HG03108 (cell line): Measurements from ENCODE around the gene GCH1.
A peak's percentile ranks its signal among the peaks of the same experiment; 100 is the strongest.

Experiments used
- ATAC-seq: cut with Tn5 transposase; IDR thresholded peaks from one replicate; pipeline ENCODE4 v1.9.1; 2021; ENCODE audit warnings: moderate library complexity; ENCODE audit not compliant: unreplicated experiment

GCH1 gene

DNA sequence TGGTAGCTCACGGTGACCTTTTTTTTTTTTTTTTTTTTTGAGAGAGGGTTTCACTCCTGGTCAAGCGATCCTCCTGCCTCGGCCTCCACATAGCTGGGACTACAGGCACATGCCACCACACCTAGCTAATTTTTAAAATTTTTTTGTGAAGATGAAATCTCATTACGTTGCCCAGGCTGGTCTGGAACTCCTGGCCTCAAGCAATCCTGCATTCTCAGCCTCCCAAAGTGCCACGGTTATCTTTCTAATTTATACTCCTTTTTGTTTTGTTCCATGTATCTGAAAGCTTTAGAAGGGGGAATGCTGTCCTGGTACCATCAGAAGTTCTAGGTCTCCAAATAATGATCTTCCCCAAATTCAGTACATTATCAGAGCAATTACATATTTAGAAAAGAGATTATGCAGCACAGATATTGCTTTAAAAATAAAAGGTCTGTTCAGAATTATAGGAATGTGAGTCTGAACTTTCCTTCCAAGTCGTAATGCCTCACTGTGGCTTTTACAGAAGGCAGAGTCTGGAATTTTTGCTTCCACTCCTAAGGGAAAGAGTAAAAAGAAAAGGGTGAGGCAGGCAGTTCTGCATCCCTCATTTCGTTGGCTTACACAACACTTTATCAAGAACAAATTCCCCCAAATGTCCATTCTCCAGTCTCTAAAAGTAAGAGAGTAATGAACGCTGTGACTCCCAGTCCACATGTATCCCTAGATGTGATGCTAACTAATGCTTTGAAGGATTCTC is 73.0 kb downstream of the GCH1 start:
- ATAC-seq = no peak

DNA sequence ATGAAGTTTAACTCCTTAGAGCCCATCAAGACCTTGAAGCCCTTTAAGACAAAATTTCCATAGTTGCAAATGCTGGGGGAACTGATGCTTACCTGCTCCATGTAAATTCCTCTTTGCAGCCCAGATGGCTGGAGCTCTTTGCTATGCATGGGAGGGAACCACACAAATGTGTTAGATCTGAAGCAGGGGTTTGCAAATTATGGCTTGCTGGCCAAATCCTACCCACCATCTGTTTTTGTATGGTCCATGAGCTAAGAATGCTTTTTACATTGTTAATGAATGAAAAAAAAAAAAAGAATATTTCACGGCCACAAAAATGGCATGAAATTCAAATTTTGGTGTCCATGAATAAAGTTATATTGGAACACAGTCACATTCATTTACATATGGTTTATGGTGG is 74.6 kb downstream of the GCH1 start:
- ATAC-seq = no peak

GRCh38 chr14:54823757-54824549 is 78.7 kb downstream of the GCH1 start:
- ATAC-seq = no peak

DNA sequence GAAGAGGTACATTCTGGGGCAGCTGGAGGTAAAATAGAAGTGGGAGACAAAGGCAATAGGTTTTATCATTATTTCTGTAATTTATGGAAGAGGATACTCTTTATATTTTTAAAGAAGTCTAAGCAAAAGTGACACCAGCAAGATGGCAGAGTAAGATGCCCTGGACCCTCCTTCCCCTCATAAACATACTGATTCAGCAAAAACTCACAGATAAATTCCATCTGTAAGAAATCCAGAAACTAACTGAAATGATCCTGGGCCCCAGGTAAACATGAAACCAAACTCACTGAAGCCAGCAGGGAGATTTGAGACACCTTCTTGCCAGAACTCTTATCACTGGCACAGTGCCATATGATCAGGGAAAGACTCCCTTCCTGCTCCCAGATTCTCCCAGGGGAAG is 79.9 kb downstream of the GCH1 start:
- no peak for ATAC-seq

DNA sequence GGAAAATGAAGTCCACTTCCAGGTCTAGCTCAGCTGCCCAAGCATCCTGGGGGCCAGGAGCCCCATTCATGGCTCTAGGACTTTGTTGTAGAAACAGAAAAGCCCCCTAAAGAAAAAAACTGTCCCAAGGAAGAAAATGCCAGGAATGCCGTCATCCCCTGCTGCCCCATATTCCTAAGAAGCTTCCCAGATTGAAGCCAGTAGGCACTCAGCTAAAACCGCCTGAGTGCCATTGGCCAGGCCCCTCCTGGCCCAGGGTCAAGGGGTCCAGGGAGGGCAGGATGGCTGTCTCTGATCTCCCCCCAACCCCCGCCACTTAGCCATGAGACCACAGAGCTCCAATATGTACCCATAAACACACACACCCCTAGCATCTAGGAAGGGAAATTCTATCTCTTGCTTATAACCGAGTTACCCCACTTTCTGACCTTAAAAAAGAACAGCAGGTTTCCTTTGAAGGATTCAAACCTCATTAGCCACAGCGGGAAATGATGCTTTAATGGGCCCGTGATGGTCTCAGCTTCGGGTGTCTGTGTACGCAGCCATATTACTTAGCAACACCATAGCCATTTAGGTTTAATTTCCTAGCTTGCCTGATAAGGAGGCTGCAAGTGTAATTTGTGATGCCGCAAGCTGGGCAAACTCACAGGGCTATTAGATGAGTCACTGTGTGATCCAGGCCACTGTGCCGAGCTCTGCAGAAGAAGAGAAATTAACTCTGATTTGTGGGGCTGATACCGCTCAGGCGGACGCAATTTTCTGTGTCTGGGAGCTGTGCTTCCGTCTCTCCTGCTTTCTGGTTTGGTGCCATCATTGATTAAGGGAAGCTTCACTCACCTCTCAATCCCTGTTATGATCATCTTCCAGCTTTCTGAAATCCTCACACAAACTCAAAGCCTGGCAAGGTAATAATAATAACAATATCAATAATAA is 84.2 kb downstream of the GCH1 start:
- ATAC-seq = no peak

- no peak for ATAC-seq
These were observed 85.1 kb downstream of the GCH1 start for GRCh38 chr14:54817506-54817905.

DNA sequence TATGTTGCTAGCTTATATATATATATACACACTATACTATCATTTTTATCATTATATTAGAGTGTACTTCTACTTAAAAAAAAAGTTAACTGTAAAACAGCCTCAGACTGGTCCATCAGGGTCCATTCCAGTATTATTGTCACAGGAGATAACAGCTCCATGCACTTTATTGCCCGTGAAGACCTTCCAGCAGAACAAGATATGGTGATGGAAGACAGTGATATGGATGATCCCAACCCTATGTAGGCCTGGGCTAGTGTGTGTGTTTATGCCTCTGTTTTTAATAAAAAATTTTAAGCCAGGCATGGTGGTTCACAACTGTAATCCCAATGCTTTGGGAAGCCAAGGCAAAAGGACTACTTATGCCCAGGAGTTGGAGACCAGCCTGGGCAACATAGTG is 86.2 kb downstream of the GCH1 start:
- no peak for ATAC-seq

GRCh38 chr14:54815515-54815914 is 87.1 kb downstream of the GCH1 start:
- ATAC-seq = no peak

DNA sequence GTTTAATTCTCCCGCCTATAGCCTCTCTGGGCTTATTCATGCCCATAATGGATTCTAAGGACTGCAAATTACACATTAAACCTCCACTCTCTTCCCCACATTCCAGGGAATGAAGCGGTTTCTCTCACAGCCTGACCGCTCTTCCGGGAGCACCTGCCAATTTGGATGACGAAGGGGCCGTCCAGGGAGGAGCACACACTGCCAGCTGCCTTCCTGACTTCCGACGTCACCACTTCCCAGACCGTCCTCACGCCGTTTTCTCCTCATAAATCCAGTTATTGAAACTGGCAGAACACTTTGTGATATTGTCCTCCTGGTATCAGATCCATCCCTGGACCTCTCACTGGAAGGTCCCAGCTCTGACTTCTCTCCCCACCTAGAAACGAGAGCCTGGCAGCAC is 87.6 kb downstream of the GCH1 start:
- ATAC-seq = no peak

DNA sequence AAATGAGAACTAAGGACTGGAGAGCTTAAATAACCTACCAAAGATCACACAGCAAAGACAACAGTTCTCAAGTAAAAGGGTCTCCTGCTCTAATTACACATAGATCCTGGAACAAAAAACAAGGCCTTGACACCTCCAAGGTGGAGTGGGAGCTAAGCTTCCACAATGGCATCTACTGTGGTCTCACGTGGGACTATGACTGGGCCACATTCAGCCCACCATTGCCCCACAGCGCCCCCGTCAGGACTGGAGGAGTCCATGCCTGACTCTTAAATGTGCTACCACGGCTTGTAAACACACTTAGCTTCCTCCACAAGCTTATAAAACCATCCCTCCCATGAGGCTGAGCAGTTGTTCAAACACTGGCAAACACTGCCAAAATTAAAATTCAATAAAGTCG is 88.5 kb downstream of the GCH1 start:
- ATAC-seq = no peak

DNA sequence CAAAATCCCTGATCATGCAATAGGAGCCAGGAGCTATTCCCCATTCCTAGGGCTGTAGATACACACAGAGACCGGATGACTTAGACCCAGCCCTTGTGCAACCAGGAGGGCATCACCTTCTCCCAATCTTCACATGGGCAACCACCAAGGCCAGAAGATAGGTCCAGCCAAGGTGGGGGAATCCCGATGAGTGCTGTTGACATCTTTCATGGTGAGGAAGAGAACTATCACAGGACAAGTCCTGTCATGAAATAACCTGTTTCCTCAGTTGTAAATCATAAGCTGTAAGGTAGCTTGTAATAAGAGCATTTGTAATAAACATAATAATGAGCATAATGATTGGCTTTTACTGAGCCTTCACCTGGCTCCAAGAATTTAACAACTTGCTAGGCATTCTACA is 89.5 kb downstream of the GCH1 start:
- ATAC-seq = no peak

DNA sequence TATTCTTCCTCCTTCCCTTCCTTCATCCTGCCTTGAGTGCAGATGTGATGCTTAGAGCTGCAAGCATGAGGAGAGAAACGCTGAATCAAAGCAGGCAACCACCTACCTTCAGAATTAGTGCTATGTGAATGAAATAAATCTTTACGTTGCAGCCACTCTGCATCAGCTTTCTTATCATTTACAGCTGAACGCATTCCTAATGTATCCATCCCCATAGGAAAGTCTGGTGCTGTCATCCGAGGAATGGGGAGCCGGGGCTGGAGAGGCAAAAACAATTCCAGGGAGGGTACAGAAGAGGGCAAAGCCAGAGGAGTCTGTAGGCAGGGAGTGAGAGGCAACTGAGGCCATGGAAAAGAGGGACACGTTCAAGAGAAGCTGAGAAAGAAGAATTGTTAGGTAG is 90.0 kb downstream of the GCH1 start:
- ATAC-seq = no peak

DNA sequence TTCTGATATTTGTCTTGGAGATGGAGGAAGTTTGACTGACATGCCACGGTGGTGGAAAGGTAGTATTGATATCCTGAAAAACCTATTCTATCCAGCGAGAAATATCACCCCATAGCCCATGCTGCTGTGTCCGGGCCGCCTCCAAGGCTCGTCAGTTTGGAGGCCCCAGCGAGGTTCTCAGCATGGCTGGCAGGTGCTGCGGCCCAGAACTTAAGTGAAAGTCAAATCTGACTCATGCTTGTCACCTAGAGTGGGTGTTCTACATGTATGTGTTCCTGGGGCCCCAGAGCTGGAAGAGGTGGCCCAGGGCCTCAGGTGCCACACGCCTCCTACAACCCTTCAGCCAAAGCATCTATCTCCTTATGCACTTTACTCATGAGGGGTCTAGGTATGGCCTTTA is 92.9 kb downstream of the GCH1 start:
- ATAC-seq = no peak

- no peak for ATAC-seq
These were observed 94.1 kb downstream of the GCH1 start for GRCh38 chr14:54808326-54809161.

GRCh38 chr14:54807881-54808280 is 94.7 kb downstream of the GCH1 start:
- no peak for ATAC-seq

DNA sequence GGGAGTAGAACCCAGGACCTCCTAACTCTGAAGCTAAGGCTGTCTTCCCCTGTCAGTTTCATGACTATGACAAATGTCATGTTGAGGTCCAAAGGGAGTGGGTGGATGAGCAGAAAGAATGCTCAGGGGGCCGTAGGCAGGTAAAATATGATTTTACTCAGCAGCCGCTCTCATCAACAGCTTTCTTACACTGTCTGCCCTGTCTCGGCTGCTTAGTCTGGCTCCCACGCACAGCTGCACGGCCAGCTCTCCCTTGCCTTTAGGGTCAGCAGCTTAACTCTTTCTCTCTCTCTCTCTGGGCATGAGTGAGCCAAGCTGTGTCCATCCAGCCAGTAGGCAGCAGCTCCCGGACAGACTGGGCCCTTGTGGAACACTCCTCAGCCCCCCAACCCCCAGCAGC is 95.2 kb downstream of the GCH1 start:
- no peak for ATAC-seq

DNA sequence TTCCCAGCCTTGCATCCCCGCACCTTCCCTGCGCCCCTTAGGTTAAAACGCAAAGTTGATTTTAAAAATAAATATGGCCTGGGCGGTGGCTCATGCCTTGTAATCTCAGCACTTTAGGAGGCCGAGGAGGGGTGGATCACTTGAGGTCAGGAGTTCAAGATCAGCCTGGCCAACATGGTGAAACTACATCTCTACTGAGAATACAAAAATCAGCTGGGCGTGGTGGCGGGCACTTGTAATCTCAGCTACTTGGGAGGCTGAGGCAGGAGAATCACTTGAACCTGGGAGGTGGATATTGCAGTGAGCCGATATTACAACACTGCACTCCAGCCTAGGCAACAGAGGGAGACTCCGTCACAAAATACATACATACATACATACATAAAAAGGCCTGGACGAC is 96.0 kb downstream of the GCH1 start:
- no peak for ATAC-seq

- ATAC-seq = peak; percentile 66
These were observed 96.9 kb downstream of the GCH1 start for GRCh38 chr14:54805445-54806322.

DNA sequence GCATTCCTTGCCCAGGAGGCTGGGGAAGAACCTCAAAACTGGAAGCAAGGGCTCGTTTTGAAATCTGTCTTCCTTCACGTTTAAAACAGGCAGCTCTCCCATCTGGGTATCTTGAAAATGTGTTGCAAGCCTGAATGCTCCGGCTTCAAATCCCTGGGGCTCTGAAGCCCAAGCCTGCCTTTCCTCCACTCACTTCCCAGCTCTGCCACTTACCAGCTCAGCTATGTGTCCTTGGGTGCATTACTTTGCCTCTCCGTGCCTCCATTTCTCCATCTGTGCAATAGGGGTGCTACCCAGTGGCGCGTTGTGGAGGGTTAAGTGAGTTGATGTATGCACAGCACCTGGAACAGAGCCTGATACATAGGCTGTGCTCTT is 97.6 kb downstream of the GCH1 start:
- no peak for ATAC-seq
